ENCODE measurements around the gene MARCHF7.

The MARCHF7 gene

DNA sequence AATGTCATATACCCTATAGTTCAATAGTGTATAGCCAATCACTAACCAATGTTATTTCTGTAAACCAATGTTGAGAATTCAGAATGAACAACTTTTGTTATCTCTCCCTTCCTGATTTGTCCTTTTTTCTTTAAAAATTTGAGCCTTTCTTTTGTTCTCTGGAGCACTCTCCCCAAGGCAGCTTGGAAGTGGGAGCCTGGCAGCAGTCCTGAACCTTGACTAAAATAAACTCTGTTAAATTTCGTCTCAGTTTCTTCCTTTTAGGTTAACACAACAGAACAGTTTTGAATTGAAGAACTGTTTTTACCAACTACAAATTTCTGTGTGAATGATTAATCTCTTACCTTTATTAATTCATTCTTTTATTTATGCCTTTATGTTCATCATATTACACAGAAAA, 49.8 kb downstream of the MARCHF7 start:
- DNase-seq = no peak
